Glomerular visceral epithelial cell (primary cell): Measurements from ENCODE around the gene RALGPS1.
A peak's percentile ranks its signal among the peaks of the same experiment; 100 is the strongest.

ENCODE experiments used
- DNase-seq: peaks from one replicate; pipeline ENCODE4 v3.0.0-alpha.2; 2016; ENCODE audit errors: extremely low spot score

RALGPS1 gene

GRCh38 chr9:127121628-127122175 lies 207.1 kb downstream of the RALGPS1 start:
- peak; percentile 9 for DNase-seq

GRCh38 chr9:127122176-127123063 lies 207.8 kb downstream of the RALGPS1 start, which contains the start of gene ANGPTL2:
Gene ANGPTL2, minus strand, starts transcription at chr9:127122635. Its CDS starts 13,904 bp downstream, at chr9:127108731.
- peak; percentile 95 for DNase-seq

GRCh38 chr9:127123064-127123890 lies 208.7 kb downstream of the RALGPS1 start:
- no peak for DNase-seq

GRCh38 chr9:127124111-127124531 lies 209.5 kb downstream of the RALGPS1 start:
- DNase-seq, result no peak

GRCh38 chr9:127124792-127125191 lies 210.2 kb downstream of the RALGPS1 start:
- DNase-seq, result no peak

GRCh38 chr9:127126971-127127370 lies 212.4 kb downstream of the RALGPS1 start:
- no peak for DNase-seq

GRCh38 chr9:127128341-127129072 lies 213.9 kb downstream of the RALGPS1 start:
- DNase-seq, result peak; percentile 30

GRCh38 chr9:127129073-127129717 lies 214.6 kb downstream of the RALGPS1 start:
- DNase-seq, result no peak

- DNase-seq, result no peak
Measured at GRCh38 chr9:127129718-127130085, 215.1 kb downstream of the RALGPS1 start.

GRCh38 chr9:127130235-127130634 lies 215.7 kb downstream of the RALGPS1 start:
- no peak for DNase-seq

- DNase-seq, result no peak
Measured at GRCh38 chr9:127130661-127131538, 216.3 kb downstream of the RALGPS1 start.

GRCh38 chr9:127131871-127132270 lies 217.3 kb downstream of the RALGPS1 start:
- peak; percentile 58 for DNase-seq

- no peak for DNase-seq
Measured at GRCh38 chr9:127132375-127132774, 217.8 kb downstream of the RALGPS1 start.

- DNase-seq, result no peak
Measured at GRCh38 chr9:127132921-127133647, 218.5 kb downstream of the RALGPS1 start.

- no peak for DNase-seq
Measured at GRCh38 chr9:127133739-127134167, 219.2 kb downstream of the RALGPS1 start.

- DNase-seq, result no peak
Measured at GRCh38 chr9:127135056-127135745, 220.6 kb downstream of the RALGPS1 start.

GRCh38 chr9:127136081-127136879 lies 221.7 kb downstream of the RALGPS1 start:
- DNase-seq, result no peak
